Mesenchymal stem cell (in vitro differentiated cells and primary cell): ENCODE results near the gene ARHGEF4.
A peak's percentile ranks its signal among the peaks of the same experiment; 100 is the strongest.

ENCODE experiments used
- DNase-seq: peaks from one replicate; pipeline ENCODE4 v3.0.0-alpha.2; 2013
- H2AFZ ChIP-seq: one replicate; pipeline ENCODE4 v1.6.1; 2013; ENCODE audit warnings: low read depth, mild to moderate bottlenecking, control low read depth, inconsistent platforms, low read length, moderate library complexity
- H2AK5ac ChIP-seq: 2 replicates; pipeline ENCODE4 v1.6.1; 2013; ENCODE audit warnings: low read length, moderate library complexity, mild to moderate bottlenecking, inconsistent platforms; ENCODE audit not compliant: severe bottlenecking
- H2BK120ac ChIP-seq: one replicate; pipeline ENCODE4 v1.6.1; 2013; ENCODE audit warnings: low read depth, mild to moderate bottlenecking, inconsistent platforms, low read length, moderate library complexity
- H2BK12ac ChIP-seq, 2 experiments: one replicate each; pipeline ENCODE4 v1.6.1; 2013; ENCODE audit warnings: inconsistent platforms in 2 of 2, low read length in 2 of 2, mild to moderate bottlenecking in 2 of 2, moderate library complexity in 2 of 2, control low read depth in 1 of 2
- H2BK15ac ChIP-seq: one replicate; pipeline ENCODE4 v1.6.1; 2013; ENCODE audit warnings: mild to moderate bottlenecking, low read depth, inconsistent platforms; ENCODE audit not compliant: poor library complexity, severe bottlenecking
- H2BK5ac ChIP-seq: 2 replicates; pipeline ENCODE4 v1.6.1; 2013; ENCODE audit warnings: low read depth, mild to moderate bottlenecking, low read length, control low read depth, inconsistent platforms; ENCODE audit not compliant: poor library complexity, severe bottlenecking
- H3K14ac ChIP-seq, 2 experiments: one replicate each; pipeline ENCODE4 v1.6.1; 2013; ENCODE audit warnings: inconsistent platforms in 2 of 2, low read length in 2 of 2, control low read depth in 1 of 2, mild to moderate bottlenecking in 1 of 2, moderate library complexity in 1 of 2
- H3K18ac ChIP-seq, 2 experiments: one replicate each; pipeline ENCODE4 v1.6.1; 2013; ENCODE audit warnings: inconsistent platforms in 2 of 2, low read length in 2 of 2, control low read depth in 1 of 2, low read depth in 1 of 2, mild to moderate bottlenecking in 1 of 2
- H3K23ac ChIP-seq, 2 experiments: one replicate each; pipeline ENCODE4 v1.6.1; 2013; ENCODE audit warnings: inconsistent platforms in 2 of 2, low read length in 2 of 2, mild to moderate bottlenecking in 2 of 2, moderate library complexity in 2 of 2, control low read depth in 1 of 2
- H3K27ac ChIP-seq: 2 replicates; pipeline ENCODE4 v1.5.1; 2013; ENCODE audit warnings: mild to moderate bottlenecking, moderate library complexity, low read length, control low read depth, inconsistent platforms; ENCODE audit not compliant: poor library complexity, severe bottlenecking
- H3K27me3 ChIP-seq, 2 experiments: 2 replicates each; pipeline versions ENCODE4 v1.6.1 to v1.7.0; 2013; ENCODE audit warnings: low read length in 2 of 2, mild to moderate bottlenecking in 2 of 2, moderate library complexity in 2 of 2, control low read depth in 1 of 2, inconsistent platforms in 1 of 2; ENCODE audit not compliant: control insufficient read depth in 1 of 2, insufficient read depth in 1 of 2
- H3K36me3 ChIP-seq, 2 experiments: 2 replicates each; pipeline versions ENCODE4 v1.6.1 to v1.7.0; 2013; ENCODE audit warnings: low read length in 2 of 2, control low read depth in 1 of 2, inconsistent platforms in 1 of 2, low read depth in 1 of 2, mild to moderate bottlenecking in 1 of 2; ENCODE audit not compliant: insufficient read depth in 2 of 2, control insufficient read depth in 1 of 2
- H3K4ac ChIP-seq, 2 experiments: one replicate each; pipeline ENCODE4 v1.6.1; 2013; ENCODE audit warnings: inconsistent platforms in 2 of 2, low read length in 2 of 2, mild to moderate bottlenecking in 2 of 2, moderate library complexity in 2 of 2, control low read depth in 1 of 2, low read depth in 1 of 2
- H3K4me1 ChIP-seq: 2 replicates; pipeline ENCODE4 v1.6.1; 2013; ENCODE audit warnings: low read depth, low read length, control low read depth; ENCODE audit not compliant: control insufficient read depth, insufficient read depth
- H3K4me2 ChIP-seq: 2 replicates; pipeline ENCODE4 v1.6.1; 2013; ENCODE audit warnings: low read length, mild to moderate bottlenecking, inconsistent platforms; ENCODE audit not compliant: poor library complexity, severe bottlenecking
- H3K4me3 ChIP-seq, 2 experiments: 2 replicates each; pipeline versions ENCODE4 v1.5.1 to v1.7.0; 2013; ENCODE audit warnings: low read length in 2 of 2, mild to moderate bottlenecking in 2 of 2, control low read depth in 1 of 2, low read depth in 1 of 2; ENCODE audit not compliant: insufficient read depth in 1 of 2
- H3K79me1 ChIP-seq: replicated peaks from 2 replicates; pipeline ENCODE4 v1.6.1; 2013; ENCODE audit warnings: mild to moderate bottlenecking, control low read depth, low read length, inconsistent platforms; ENCODE audit not compliant: poor library complexity, severe bottlenecking
- H3K9ac ChIP-seq: 2 replicates; pipeline ENCODE4 v1.7.0; 2013; ENCODE audit warnings: mild to moderate bottlenecking, low read length, moderate library complexity
- H3K9me3 ChIP-seq: 2 replicates; pipeline ENCODE4 v1.7.0; 2013; ENCODE audit warnings: mild to moderate bottlenecking, low read length; ENCODE audit not compliant: control insufficient read depth
- H4K8ac ChIP-seq: one replicate; pipeline ENCODE4 v1.6.1; 2013; ENCODE audit warnings: inconsistent platforms, mild to moderate bottlenecking, low read length, moderate library complexity
- H4K91ac ChIP-seq: one replicate; pipeline ENCODE4 v1.6.1; 2013; ENCODE audit warnings: mild to moderate bottlenecking, low read length, inconsistent platforms
- WGBS: methylation state at CpG from one replicate; pipeline ENCODE4 v1.1.7; 2013; ENCODE audit warnings: mixed read lengths; 5-methylcytosine and 5-hydroxymethylcytosine counted together

Gene ARHGEF4

GRCh38 chr2:131031431-131031841 lies 194.7 kb downstream of the ARHGEF4 start:
- H2BK12ac ChIP-seq, result no peak overlapping the region
- no peak overlapping the region for H2BK15ac ChIP-seq
- H3K4ac ChIP-seq, result no peak overlapping the region
- peaks cover 10% of the 10 kb centered on the region for H3K9me3 ChIP-seq
- no peak overlapping the region for H2BK120ac ChIP-seq
- no peak overlapping the region for H3K18ac ChIP-seq
- peaks cover 14% of the 10 kb centered on the region for H3K4me1 ChIP-seq
- H3K14ac ChIP-seq, result no peak overlapping the region
- peaks cover 25 to 40% of the 10 kb centered on the region in 2 experiments for H3K27me3 ChIP-seq
- no peak overlapping the region for H4K8ac ChIP-seq
- H3K4me3 ChIP-seq, result no peak overlapping the region
- H2AFZ ChIP-seq, result no peak overlapping the region
- no peak overlapping the region for H4K91ac ChIP-seq
- H3K4me2 ChIP-seq, result no peak overlapping the region
- no peak for DNase-seq
- no peak overlapping the region for H3K27ac ChIP-seq
- H3K79me1 ChIP-seq, result no peaks in the 10 kb centered on the region
- H2BK5ac ChIP-seq, result no peak overlapping the region
- no peak overlapping the region for H2AK5ac ChIP-seq
- no peak overlapping the region for H3K9ac ChIP-seq
- H3K23ac ChIP-seq, result no peak overlapping the region
- no peaks in the 10 kb centered on the region for H3K36me3 ChIP-seq
- WGBS, result 84% methylated on average over 9 of the region's 9 CpGs

- no peak overlapping the region for H2BK15ac ChIP-seq
- H3K4me2 ChIP-seq, result no peak overlapping the region
- no peak overlapping the region for H2AFZ ChIP-seq
- peaks cover 14% of the 10 kb centered on the region for H3K4me1 ChIP-seq
- no peak overlapping the region for H2AK5ac ChIP-seq
- WGBS, result 71% methylated on average over 9 of the region's 9 CpGs
- no peak overlapping the region for H3K9ac ChIP-seq
- H3K4me3 ChIP-seq, result no peak overlapping the region
- peaks cover 25 to 44% of the 10 kb centered on the region in 2 experiments for H3K27me3 ChIP-seq
- no peak overlapping the region for H3K23ac ChIP-seq
- H3K18ac ChIP-seq, result no peak overlapping the region
- H2BK5ac ChIP-seq, result no peak overlapping the region
- no peaks in the 10 kb centered on the region for H3K79me1 ChIP-seq
- no peak overlapping the region for H4K91ac ChIP-seq
- no peak overlapping the region for H2BK12ac ChIP-seq
- no peak overlapping the region for H3K4ac ChIP-seq
- peaks cover 10% of the 10 kb centered on the region for H3K9me3 ChIP-seq
- DNase-seq, result no peak
- H3K36me3 ChIP-seq, result no peaks in the 10 kb centered on the region
- H2BK120ac ChIP-seq, result no peak overlapping the region
- H3K27ac ChIP-seq, result no peak overlapping the region
- H4K8ac ChIP-seq, result no peak overlapping the region
- H3K14ac ChIP-seq, result no peak overlapping the region
Observed at GRCh38 chr2:131031875-131032274, 195.2 kb downstream of the ARHGEF4 start.

- Histone ChIP-seq H2BK15ac (no peak overlapping the region), H4K91ac (no peak overlapping the region), H3K9ac (no peak overlapping the region), H2AFZ (no peak overlapping the region), H3K79me1 (no peaks in the 10 kb centered on the region), H3K4ac (no peak overlapping the region), H3K4me1 (peaks cover 14% of the 10 kb centered on the region), H2BK120ac (no peak overlapping the region), H3K36me3 (no peaks in the 10 kb centered on the region), H2AK5ac (no peak overlapping the region), H3K14ac (no peak overlapping the region), H3K4me2 (no peak overlapping the region), H2BK5ac (no peak overlapping the region), H3K18ac (no peak overlapping the region), H4K8ac (no peak overlapping the region), H2BK12ac (no peak overlapping the region), H3K23ac (peak overlapping the region in 1 of 2 experiments; percentile 27), H3K27ac (no peak overlapping the region), H3K4me3 (no peak overlapping the region), H3K9me3 (peaks cover 7% of the 10 kb centered on the region), H3K27me3 (peaks cover 25 to 50% of the 10 kb centered on the region in 2 experiments)
- WGBS, result 84% methylated on average over 4 of the region's 4 CpGs
- DNase-seq, result no peak
Observed at GRCh38 chr2:131032393-131032836, 195.7 kb downstream of the ARHGEF4 start.

- Histone ChIP-seq H3K4me3 (no peak overlapping the region), H4K8ac (no peak overlapping the region), H4K91ac (no peak overlapping the region), H2BK120ac (no peak overlapping the region), H3K27ac (no peak overlapping the region), H3K14ac (no peak overlapping the region), H3K9me3 (no peaks in the 10 kb centered on the region), H3K27me3 (peaks cover 25 to 60% of the 10 kb centered on the region in 2 experiments), H3K9ac (no peak overlapping the region), H3K4me2 (no peak overlapping the region), H3K18ac (no peak overlapping the region), H3K36me3 (no peaks in the 10 kb centered on the region), H2AFZ (no peak overlapping the region), H3K23ac (no peak overlapping the region), H3K79me1 (no peaks in the 10 kb centered on the region), H3K4ac (no peak overlapping the region), H2BK5ac (no peak overlapping the region), H2BK12ac (no peak overlapping the region), H3K4me1 (peaks cover 16% of the 10 kb centered on the region), H2AK5ac (no peak overlapping the region), H2BK15ac (no peak overlapping the region)
- DNase-seq, result no peak
- 50% methylated on average over 1 of the region's 1 CpG for WGBS
Observed at GRCh38 chr2:131033786-131034121, 197.0 kb downstream of the ARHGEF4 start.
